HL-60/S4 treated with retinoic acid at 250 ng/mL for 4 days and 3 days (cell line): ENCODE results near the gene FUOM.
"Not testable (repeated sequence)": the region's sequence is repeated elsewhere in the genome, so short reads cannot be mapped to it uniquely, and the experiment has no call there.

Experiments
- in situ Hi-C: fragments of 300-500 bp; cut with MboI; formaldehyde crosslinking; loops from 2 replicates; pipeline ENCODE4 v1.7.0; 2022; ENCODE audit warnings: low sequenced_read_pairs

The FUOM gene

DNA sequence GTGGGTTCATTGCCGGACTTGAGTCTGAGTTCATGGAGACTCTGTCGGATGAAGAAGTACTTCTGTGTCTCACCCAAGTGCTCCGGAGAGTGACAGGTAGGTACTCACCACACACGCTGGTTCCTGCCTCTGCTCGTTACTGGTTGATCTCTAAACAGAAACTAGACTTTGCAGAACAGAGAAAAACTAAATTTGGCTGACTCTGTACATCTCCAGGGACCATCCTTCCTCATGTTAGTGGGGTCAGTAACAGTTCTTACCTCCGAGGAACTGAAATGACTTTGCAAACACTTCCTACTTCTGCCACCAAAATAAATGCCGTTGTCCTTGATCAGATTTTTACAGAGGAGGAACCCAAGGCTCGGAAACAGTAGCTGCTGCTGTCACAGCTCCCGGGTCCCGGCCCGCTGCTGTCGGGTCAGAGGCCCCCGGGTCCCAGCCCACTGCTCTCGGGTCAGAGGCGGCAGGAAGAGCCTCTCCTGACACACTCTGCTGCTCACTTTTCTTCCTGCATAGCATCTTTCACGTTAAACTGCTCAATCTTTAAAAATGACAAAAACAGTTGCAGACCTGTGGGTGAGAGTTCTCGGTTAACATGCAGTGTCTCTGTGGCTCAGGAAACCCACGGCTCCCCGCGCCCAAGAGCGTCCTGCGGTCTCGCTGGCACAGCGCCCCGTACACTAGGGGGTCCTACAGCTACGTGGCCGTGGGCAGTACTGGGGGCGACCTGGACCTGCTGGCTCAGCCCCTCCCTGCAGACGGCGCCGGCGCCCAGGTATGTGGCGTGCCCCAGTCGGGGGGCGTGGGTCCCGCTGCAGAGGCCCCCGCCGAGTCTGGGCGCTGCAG is 31.4 kb upstream of the FUOM start:
- in situ Hi-C loops = no loop called here

- in situ Hi-C loops = no loop called here
Measured at GRCh38 chr10:133388236-133388972, 30.6 kb upstream of the FUOM start.

- in situ Hi-C loops = not testable (repeated sequence)
Measured at GRCh38 chr10:133386951-133387350, 29.1 kb upstream of the FUOM start.

- in situ Hi-C loops = no loop called here
Measured at GRCh38 chr10:133385214-133385613, 27.4 kb upstream of the FUOM start.

DNA sequence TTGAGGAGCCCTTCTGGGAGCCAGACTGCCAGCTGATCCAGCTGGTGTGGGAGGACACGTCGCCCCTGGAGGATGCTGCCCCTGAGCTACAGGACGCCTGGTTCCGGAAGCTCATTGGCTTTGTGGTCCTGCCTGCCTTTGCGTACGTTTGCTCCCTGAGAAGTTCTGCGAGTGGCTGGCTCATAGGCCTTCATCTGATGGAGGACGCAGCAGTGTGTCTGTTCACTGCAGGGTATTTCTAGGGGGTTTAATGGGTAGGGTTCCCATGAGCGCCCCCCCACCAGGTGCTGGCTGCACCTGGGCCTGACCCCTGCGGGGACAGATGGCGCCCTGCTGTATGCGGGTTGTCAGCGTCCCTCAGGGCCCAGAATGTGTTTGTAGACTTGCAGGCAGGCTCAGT is 26.3 kb upstream of the FUOM start:
- in situ Hi-C loops = no loop called here

GRCh38 chr10:133383551-133383950 is 25.7 kb upstream of the FUOM start:
- in situ Hi-C loops = no loop called here

DNA sequence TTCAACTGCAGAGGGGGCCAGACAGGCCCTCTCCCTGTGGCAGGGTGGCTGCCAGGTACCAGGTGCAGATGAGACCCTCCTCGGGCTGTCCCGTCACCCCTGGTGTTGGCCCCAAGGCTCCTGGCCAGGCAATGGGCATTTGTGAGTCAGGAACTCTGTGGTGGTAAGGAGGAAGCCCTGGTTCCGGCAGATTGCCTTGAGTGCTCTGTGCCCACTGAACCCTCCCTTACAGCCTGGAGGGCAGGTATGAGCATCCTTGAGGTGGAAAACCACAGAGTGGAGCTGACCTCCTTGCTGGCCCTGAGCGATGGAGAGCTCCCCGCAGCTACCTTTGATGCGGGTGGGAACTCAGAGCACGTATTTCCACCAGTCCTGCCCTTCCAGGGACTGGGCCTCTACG is 23.2 kb upstream of the FUOM start:
- in situ Hi-C loops = no loop called here

DNA sequence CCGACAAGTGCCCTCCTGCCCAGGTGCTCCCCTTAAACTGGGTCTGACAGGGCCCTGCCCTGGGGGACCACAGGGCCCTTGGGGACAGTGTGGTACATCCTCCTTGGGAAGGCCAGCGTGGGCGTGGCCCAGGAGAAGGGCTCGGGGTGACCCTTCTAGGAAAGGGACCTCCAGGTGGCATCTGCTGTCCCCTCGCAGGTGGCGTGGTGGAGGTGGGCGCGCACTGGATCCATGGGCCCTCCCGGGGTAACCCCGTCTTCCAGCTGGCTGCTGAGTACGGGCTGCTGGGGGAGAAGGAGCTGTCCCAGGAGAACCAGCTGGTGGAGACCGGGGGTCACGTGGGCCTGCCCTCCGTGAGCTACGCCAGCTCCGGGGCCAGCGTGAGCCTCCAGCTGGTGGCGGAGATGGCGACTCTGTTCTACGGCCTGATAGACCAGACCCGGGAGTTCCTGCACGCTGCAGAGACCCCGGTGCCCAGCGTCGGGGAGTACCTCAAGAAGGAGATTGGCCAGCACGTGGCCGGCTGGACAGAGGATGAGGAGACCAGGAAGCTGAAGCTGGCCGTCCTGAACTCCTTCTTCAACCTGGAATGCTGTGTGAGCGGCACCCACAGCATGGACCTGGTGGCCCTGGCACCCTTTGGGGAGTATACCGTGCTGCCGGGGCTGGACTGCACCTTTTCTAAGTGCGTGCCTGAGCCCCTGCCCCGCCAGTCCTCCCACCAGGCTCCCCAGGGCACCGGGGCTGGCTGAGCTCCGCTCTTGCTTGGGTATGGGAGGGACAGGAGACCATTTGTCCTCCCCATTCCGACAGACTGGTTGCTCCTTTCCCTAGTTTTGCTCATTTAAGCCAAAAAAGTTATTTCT is 22.2 kb upstream of the FUOM start:
- in situ Hi-C loops = no loop called here

- in situ Hi-C loops = no loop called here
Measured at GRCh38 chr10:133379152-133379800, 21.5 kb upstream of the FUOM start, which contains the start of gene PAOX. PAOX (plus strand) TSS chr10:133379262; CDS start chr10:133379317, 55 bp downstream.

- in situ Hi-C loops = no loop called here
Measured at GRCh38 chr10:133378251-133379096, 20.7 kb upstream of the FUOM start.

DNA sequence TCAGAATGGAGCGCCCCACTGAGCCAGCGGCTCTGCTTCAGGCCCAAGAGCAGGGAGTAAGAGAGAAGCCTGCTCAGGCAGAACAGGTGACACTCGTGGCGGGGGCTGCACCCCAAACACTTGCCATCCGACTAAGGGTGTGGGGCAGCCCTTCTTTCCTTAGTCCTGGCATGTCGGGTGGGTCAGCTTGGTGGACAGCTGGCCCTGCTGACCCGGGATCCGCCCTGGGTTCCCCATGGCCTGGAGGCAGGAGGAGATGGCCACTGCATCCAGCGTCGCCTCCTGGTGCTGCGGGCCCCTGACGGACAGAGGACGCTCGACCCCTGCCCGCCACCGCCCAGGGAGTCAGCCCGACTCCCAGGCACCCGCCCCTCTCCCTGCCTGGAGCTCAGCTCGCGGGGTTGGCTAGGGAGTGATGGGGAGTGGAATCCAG is 20.0 kb upstream of the FUOM start:
- in situ Hi-C loops = no loop called here

DNA sequence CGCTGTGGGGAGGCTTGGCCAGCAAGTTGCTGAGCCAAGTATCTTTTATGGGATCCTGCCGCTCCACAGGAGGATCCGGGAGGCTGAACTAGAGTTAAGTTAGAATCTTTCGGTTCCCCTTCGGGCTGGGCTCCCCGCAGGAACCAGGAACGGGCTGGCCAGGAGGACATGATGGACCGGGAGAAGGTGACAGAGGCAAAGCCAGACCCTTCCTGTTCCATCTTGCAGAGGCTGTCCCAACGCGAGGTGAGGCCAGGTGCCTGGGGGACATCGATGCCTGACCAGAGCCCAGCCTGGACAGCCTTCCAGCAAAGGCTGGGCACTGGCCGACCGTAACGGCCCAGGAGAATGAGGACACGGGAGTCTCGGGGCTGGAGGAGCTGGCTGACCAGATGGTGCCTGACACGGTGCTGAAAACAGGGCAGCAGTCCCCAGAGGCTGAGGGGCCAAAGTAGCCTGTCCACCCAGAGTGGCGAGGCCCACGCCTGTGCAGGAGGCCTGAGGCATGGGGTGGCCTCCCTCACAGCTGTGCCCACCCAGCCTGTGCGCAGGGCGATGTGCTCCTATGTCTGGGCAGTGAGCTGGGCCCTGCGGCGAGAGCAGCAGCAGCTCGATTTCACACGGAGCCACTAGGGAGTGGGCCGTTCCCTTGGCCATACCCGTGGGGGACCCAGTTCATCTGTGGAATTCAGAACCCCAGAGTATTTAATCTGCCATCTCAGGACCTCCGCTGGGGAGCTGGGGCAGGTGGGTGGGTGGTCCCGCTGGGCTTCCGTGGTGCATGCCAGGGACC is 19.4 kb upstream of the FUOM start:
- in situ Hi-C loops = no loop called here

GRCh38 chr10:133376183-133376582 is 18.4 kb upstream of the FUOM start:
- in situ Hi-C loops = not testable (repeated sequence)

DNA sequence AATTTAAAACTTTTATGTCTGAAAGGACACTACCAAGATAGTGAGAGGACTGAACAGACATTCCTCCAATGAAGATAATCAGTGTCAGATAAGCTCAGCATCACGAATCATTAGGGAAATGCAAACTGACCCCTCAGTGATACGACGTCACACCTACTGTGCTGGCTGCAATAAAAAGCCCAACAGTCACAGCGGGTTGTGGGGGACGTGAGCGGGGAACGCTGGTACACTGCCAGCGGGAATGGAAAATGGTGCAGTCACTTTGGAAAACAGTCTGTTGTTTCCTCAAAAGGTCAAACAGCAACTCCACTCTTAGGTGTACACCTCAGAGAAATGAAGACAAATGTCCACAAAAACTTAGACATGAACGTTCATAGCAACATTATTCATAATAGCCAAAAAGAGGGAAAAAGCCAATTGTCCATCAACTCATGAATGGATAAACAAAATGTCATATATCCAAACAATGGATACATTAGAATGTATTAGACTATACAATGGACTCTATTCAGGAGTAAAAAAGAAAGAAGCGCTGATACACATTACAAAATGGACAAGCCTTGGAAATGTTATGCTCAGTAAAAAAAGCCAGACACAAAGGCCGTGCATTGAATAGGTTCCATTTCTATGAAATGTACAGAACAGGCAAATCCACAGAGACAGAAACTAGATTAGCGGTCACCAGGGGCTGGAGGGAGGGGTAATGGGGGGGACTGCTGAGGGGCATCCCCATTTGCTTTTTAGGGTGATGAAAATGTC is 17.7 kb upstream of the FUOM start:
- in situ Hi-C loops = no loop called here

DNA sequence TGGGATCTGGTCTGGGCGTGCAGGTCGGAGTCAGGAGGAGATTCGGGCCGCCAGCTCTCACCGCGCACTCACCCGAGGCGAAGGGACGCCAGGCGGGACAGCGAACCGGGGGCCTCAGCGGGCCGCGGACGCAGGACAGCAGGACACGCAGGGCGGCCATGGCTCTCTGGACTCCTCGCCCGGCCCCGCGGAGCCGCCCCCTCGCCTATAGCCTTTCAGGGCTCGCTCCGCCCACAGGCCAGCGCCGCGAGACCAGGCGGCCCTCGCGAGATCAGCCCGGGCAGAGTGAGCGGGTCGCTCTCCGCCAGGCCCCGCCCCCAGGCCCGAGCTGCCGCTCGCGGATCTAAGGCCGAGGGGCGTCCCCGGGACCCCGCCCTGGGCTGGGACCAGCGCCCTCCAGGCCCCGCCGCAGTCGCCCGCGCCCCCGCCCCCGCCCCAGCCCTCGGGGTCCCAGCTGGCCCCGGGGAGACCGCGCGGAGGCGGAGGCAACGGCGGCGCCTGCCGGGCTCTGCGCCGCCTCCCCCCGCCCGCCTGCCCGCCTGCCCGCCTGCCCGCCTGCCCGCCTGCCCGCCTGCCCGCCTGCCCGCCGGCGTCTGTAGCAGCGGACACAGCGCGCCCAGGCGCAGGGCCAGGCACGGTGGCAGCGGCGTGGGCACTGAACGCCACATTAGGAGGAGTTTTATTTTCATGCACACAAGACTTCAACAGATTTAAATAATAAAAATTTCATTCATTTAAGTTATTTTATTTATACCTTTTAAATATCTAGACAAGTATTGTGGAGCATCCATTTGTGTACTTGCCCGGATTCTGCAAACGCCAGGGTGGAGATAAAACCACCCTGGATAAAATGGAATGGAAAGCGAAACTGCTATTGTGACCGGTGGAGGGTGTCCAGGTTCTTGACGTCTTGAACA is 15.6 kb upstream of the FUOM start, which contains the start of gene ECHS1:
Gene ECHS1 (minus strand): TSS at position 181 of the 917 bp plus-strand sequence. CDS start 21 bp downstream, at position 160.
- in situ Hi-C loops = no loop called here

DNA sequence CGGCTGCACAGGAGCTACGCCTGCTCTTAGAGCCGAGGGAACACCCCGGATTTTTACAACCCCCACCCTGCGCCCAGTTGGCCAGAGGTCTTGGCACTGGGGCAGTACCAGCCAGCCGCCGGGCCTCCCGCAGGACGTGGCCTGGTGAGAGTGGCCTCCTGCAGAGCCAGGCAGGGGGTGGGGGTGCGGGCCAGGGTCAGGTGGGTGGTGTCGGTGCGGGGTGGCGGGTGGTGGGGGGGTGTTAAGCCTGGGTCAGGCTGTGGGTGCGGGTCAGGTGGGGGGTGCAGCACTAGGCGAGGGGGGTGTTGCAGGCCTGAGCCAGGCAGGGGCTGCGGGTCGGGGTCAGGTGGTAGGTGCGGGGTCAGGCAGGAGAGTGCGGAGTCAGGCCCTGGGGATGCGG is 14.7 kb upstream of the FUOM start:
- in situ Hi-C loops = no loop called here
